DOHH2 (cell line): ENCODE data around the gene RAB3A.

Experiments used
- H3F3A ChIP-seq: fragments of 200-600 bp; sonication (generic), shearing (Covaris generic); 2 replicates; pipeline ENCODE4 v1.6.0; 2016; ENCODE audit warnings: antibody characterized with exemption, mild to moderate bottlenecking; ENCODE audit not compliant: control insufficient read depth, insufficient read depth
- H3K27ac ChIP-seq: fragments of 200-600 bp; sonication (generic); 2 replicates; pipeline ENCODE4 v1.5.1; 2014; ENCODE audit warnings: low read depth, mild to moderate bottlenecking, low read length, moderate library complexity
- H3K27me3 ChIP-seq: fragments of 200-600 bp; sonication (generic); 2 replicates; pipeline ENCODE4 v1.6.1; 2014; ENCODE audit warnings: mild to moderate bottlenecking, low read length, mixed read lengths; ENCODE audit not compliant: control insufficient read depth
- H3K36me3 ChIP-seq: fragments of 200-600 bp; sonication (generic); 2 replicates; pipeline ENCODE4 v1.6.1; 2014; ENCODE audit warnings: mild to moderate bottlenecking, low read length, moderate library complexity, mixed read lengths; ENCODE audit not compliant: control insufficient read depth
- H3K4me1 ChIP-seq: fragments of 200-600 bp; sonication (generic); 2 replicates; pipeline ENCODE4 v1.6.1; 2014; ENCODE audit warnings: mild to moderate bottlenecking, low read length, mixed read lengths; ENCODE audit not compliant: control insufficient read depth
- H3K4me2 ChIP-seq: fragments of 200-600 bp; sonication (generic); 2 replicates; pipeline ENCODE4 v1.6.0; 2014; ENCODE audit warnings: mild to moderate bottlenecking, low read length, moderate library complexity
- H3K4me3 ChIP-seq: fragments of 200-600 bp; sonication (generic); 2 replicates; pipeline ENCODE4 v1.5.1; 2014; ENCODE audit warnings: mild to moderate bottlenecking, low read length, mixed read lengths
- H3K79me2 ChIP-seq: fragments of 200-600 bp; sonication (generic); 2 replicates; pipeline ENCODE4 v1.6.1; 2014; ENCODE audit warnings: mild to moderate bottlenecking, low read length, mixed read lengths; ENCODE audit not compliant: control insufficient read depth
- H3K9me2 ChIP-seq: fragments of 200-600 bp; sonication (generic); replicated peaks from 2 replicates; pipeline ENCODE4 v1.6.1; 2014; ENCODE audit warnings: mild to moderate bottlenecking, low read length, mixed read lengths; ENCODE audit not compliant: control insufficient read depth
- H3K9me3 ChIP-seq: fragments of 200-600 bp; sonication (generic); 2 replicates; pipeline ENCODE4 v1.6.1; 2014; ENCODE audit warnings: antibody characterized with exemption, low read length, mixed read lengths; ENCODE audit not compliant: control insufficient read depth, insufficient read depth
- H4K20me1 ChIP-seq: fragments of 200-600 bp; sonication (generic); 2 replicates; pipeline ENCODE4 v1.6.0; 2014; ENCODE audit warnings: low read depth, mild to moderate bottlenecking, antibody characterized with exemption, low read length, moderate library complexity; ENCODE audit not compliant: control insufficient read depth, insufficient read depth
- CTCF ChIP-seq: fragments of 200-600 bp; sonication (generic); IDR thresholded peaks from one replicate; pipeline ENCODE4 v1.5.1; 2014; ENCODE audit warnings: antibody characterized with exemption, mild to moderate bottlenecking, low read depth, low read length; ENCODE audit not compliant: poor library complexity, severe bottlenecking
- EZH2phosphoT487 ChIP-seq: fragments of 200-600 bp; sonication (generic); IDR thresholded peaks from 2 replicates; pipeline ENCODE4 v1.6.1; 2017; ENCODE audit warnings: borderline replicate concordance, mild to moderate bottlenecking, antibody characterized with exemption, low read length, moderate library complexity, mixed read lengths

The RAB3A gene

GRCh38 chr19:18167975-18168645 lies 35.7 kb downstream of the RAB3A start:
- H4K20me1 ChIP-seq = no peaks in the 10 kb centered on the region
- H3K4me1 ChIP-seq = peaks cover 54% of the 10 kb centered on the region
- H3K27me3 ChIP-seq = no peaks in the 10 kb centered on the region
- peak overlapping the region; percentile 97 for H3K27ac ChIP-seq
- H3K4me2 ChIP-seq = peak overlapping the region; percentile 99
- H3K79me2 ChIP-seq = peaks cover 11% of the 10 kb centered on the region; the same call in 1 of the 2 replicates
- TF ChIP-seq EZH2phosphoT487 = no peak
- peak; percentile 87 for TF ChIP-seq CTCF
- no peaks in the 10 kb centered on the region for H3K9me3 ChIP-seq
- peaks cover 31% of the 10 kb centered on the region for H3K36me3 ChIP-seq
- H3K9me2 ChIP-seq = no peaks in the 10 kb centered on the region
- H3F3A ChIP-seq = peaks cover 33% of the 10 kb centered on the region
- H3K4me3 ChIP-seq = peak overlapping the region; percentile 96

- Histone ChIP-seq H3K4me3 (no peak overlapping the region), H3K27me3 (no peaks in the 10 kb centered on the region), H4K20me1 (no peaks in the 10 kb centered on the region), H3K36me3 (peaks cover 40% of the 10 kb centered on the region), H3K4me2 (no peak overlapping the region), H3K79me2 (peaks cover 7% of the 10 kb centered on the region; the same call in 1 of the 2 replicates), H3K4me1 (peaks cover 43% of the 10 kb centered on the region), H3K27ac (no peak overlapping the region), H3K9me3 (no peaks in the 10 kb centered on the region), H3F3A (peaks cover 26% of the 10 kb centered on the region), H3K9me2 (no peaks in the 10 kb centered on the region)
- TF ChIP-seq CTCF (no peak), EZH2phosphoT487 (no peak)
These were observed 36.8 kb downstream of the RAB3A start for GRCh38 chr19:18167011-18167410.

GRCh38 chr19:18165794-18166544 lies 37.9 kb downstream of the RAB3A start:
- Histone ChIP-seq H3K27me3 (no peaks in the 10 kb centered on the region), H3K4me1 (peaks cover 39% of the 10 kb centered on the region), H4K20me1 (no peaks in the 10 kb centered on the region), H3K9me3 (no peaks in the 10 kb centered on the region), H3K4me3 (no peak overlapping the region), H3K36me3 (peaks cover 46% of the 10 kb centered on the region), H3K4me2 (no peak overlapping the region), H3F3A (peaks cover 17% of the 10 kb centered on the region), H3K27ac (no peak overlapping the region), H3K79me2 (peaks cover 13% of the 10 kb centered on the region), H3K9me2 (no peaks in the 10 kb centered on the region)
- TF ChIP-seq CTCF = no peak
- no peak for TF ChIP-seq EZH2phosphoT487
